Fibroblast of mammary gland (primary cell): ENCODE data around the gene ADAM29.

Experiments
- DNase-seq: peaks from one replicate; pipeline ENCODE4 v3.0.0-alpha.2; 2010; ENCODE audit warnings: low read depth
- H3K4me3 ChIP-seq: 2 replicates; pipeline ENCODE4 v1.5.1; 2011; ENCODE audit warnings: low read depth, mild to moderate bottlenecking, low read length, moderate library complexity; ENCODE audit not compliant: control insufficient read depth
- CTCF ChIP-seq: conservative IDR thresholded peaks from 2 replicates; pipeline ENCODE4 v1.5.1; 2011; ENCODE audit warnings: low read depth, low read length, inconsistent platforms; ENCODE audit not compliant: control insufficient read depth, insufficient read depth

ADAM29 gene

GRCh38 chr4:174880001-174880400 is 38.2 kb upstream of the ADAM29 start:
- DNase-seq, result no peak
- no peak overlapping the region for H3K4me3 ChIP-seq
- no peak for TF ChIP-seq CTCF

GRCh38 chr4:174882317-174882992 is 35.7 kb upstream of the ADAM29 start:
- TF ChIP-seq CTCF, result no peak
- DNase-seq, result no peak
- no peak overlapping the region for H3K4me3 ChIP-seq

GRCh38 chr4:174907508-174907907 is 10.7 kb upstream of the ADAM29 start:
- H3K4me3 ChIP-seq, result no peak overlapping the region
- DNase-seq, result no peak
- no peak for TF ChIP-seq CTCF

GRCh38 chr4:174910271-174910670 is 7.9 kb upstream of the ADAM29 start:
- no peak overlapping the region for H3K4me3 ChIP-seq
- DNase-seq, result no peak
- TF ChIP-seq CTCF, result no peak

- H3K4me3 ChIP-seq, result no peak overlapping the region
- no peak for DNase-seq
- no peak for TF ChIP-seq CTCF
Measured at GRCh38 chr4:174912919-174913543, 5.1 kb upstream of the ADAM29 start.

- no peak for DNase-seq
- TF ChIP-seq CTCF, result no peak
- H3K4me3 ChIP-seq, result no peak overlapping the region
Measured at GRCh38 chr4:174919886-174920423, 1.8 kb downstream of the ADAM29 start.
